ENCODE results near the gene ATAD1. TPM values are rescaled to one million over a fixed set of nuclear protein-coding genes. Genes with fewer than 3 reads are reported as not detected.

Gene ATAD1
- total and polyA plus RNA-seq, 7 donors = 6.9 to 45.3 (median 28.0) TPM

Small RNAs within 50 kb of the gene (small RNA-seq; reads per million reads assigned to genes)
- 0 reads per million in 3 donors for gene RN7SL78P

Other genes with a start within 250 kb of the ATAD1 start
- gene PAPSS2, start 158.3 kb downstream of the ATAD1 start, total RNA-seq = 1 to 10 TPM; 7.1 to 8.6 (median 8.0) TPM
- gene PAPSS2, start 158.3 kb downstream of the ATAD1 start, polyA plus RNA-seq = 10 to 100 TPM; 65.6 to 88.9 (median 87.6) TPM
- gene KLLN, start 45.3 kb upstream of the ATAD1 start, total RNA-seq = under 1 TPM; 0.14 to 0.36 (median 0.30) TPM
- under 1 TPM; 0.60 to 0.92 (median 0.76) TPM for gene KLLN, start 45.3 kb upstream of the ATAD1 start, polyA plus RNA-seq
- gene PTEN, start 45.4 kb upstream of the ATAD1 start, total RNA-seq = 100 to 1,000 TPM in 2 of 4 donors, 10 to 100 TPM in 2; 80.0 to 180 (median 118) TPM
- 10 to 100 TPM; 27.0 to 40.9 (median 31.2) TPM for gene PTEN, start 45.4 kb upstream of the ATAD1 start, polyA plus RNA-seq

Data from sigmoid colon (tissue), 7 donors.